NCI-H460 (cell line): ENCODE data around the gene RPL18. TPM values are rescaled to one million over a fixed set of nuclear protein-coding genes. Genes with fewer than 3 reads are reported as not detected.

Source experiments
- DNase-seq: peaks from one replicate; pipeline ENCODE4 v3.0.0-alpha.2; 2016; ENCODE audit warnings: low read depth; ENCODE audit errors: extremely low read depth
- total RNA-seq: library from RNA; depleted of rRNA; stranded (reverse); fragments of >200 nt; shearing (Covaris generic); gene quantifications from 2 replicates; pipeline ENCODE4 v1.2.3, GENCODE V29; 2014

Gene RPL18
- total RNA-seq, 1 experiment from 2014 or later, result 1,488 TPM

DNA sequence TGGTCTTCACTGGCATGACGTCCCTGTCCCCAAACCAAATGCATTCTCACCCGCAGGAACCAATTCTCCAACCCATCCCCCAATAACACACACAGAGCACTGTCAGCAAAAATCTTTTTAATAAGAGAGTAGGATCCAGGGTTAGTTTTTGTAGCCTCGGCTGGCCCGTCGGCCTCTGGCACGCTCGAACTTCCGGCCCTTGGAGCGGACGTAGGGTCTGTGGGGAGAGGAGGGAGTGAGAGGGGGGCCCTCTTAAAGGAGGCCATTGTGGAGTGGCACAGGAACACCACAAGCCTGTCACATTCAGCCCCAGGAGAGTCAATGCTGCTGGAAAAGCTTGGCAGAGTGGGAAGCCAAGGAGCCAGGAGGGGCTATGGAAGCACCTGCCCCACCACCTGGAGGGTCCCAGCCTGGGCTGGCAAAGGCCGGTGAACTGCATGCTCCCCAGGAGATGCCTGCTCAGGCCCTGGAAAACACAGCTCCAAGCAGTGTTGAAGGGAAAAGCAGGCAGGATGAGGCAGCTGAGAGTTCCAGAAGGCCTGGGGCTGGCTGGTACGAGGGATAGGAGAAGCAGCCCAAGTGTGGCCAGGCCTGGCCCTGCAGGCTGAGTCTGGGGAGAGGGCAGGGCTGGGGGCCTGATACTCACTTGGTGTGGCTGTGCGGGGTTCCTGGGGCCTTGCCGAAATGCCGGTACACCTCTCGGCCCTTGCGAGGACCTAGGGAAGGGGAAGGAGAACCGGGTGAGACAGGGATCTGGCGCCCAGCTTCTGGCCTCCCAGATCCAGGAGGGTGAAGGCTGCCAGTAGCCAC is 3.5 kb downstream of the RPL18 start:
- DNase-seq, result no peak

- DNase-seq, result no peak
Measured at GRCh38 chr19:48614436-48615230, 4.3 kb downstream of the RPL18 start, which contains the start of gene FAM83E. TSS of gene FAM83E (minus strand) at chr19:48615076. CDS start at chr19:48613372, 1,704 bp downstream.

DNA sequence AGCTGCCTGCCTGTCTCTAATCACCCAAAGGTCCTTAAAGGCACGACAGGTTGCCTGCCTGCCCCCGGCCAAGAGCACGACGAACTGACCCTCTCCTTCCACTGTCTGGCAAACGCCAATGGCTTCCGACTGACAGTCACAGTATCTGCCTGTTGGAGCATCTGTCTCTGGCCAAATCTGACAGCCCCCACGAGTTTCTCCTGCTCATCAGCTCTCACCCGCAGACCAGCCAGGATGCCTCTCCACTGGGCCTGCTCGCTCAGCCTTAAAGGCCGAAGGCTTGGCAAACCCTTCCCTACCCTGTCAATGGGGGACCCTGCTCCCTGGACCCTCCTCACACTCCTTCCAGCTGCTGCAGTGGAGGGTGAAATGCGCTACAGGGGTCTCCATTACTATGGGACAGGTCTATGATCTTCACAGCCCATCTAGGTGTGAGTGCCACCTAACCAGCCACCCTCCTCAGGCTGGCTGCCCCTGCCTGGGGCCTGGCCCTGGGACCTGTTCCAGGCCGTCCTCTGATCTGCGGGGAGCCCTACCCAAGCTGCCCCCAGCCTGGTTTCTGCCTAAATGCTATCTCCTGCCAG is 5.0 kb downstream of the RPL18 start:
- no peak for DNase-seq

- DNase-seq, result no peak
Measured at GRCh38 chr19:48613024-48613851, 5.7 kb downstream of the RPL18 start.

GRCh38 chr19:48611872-48612271 is 7.1 kb downstream of the RPL18 start:
- DNase-seq, result no peak

GRCh38 chr19:48609571-48610108 is 9.3 kb downstream of the RPL18 start:
- no peak for DNase-seq

DNA sequence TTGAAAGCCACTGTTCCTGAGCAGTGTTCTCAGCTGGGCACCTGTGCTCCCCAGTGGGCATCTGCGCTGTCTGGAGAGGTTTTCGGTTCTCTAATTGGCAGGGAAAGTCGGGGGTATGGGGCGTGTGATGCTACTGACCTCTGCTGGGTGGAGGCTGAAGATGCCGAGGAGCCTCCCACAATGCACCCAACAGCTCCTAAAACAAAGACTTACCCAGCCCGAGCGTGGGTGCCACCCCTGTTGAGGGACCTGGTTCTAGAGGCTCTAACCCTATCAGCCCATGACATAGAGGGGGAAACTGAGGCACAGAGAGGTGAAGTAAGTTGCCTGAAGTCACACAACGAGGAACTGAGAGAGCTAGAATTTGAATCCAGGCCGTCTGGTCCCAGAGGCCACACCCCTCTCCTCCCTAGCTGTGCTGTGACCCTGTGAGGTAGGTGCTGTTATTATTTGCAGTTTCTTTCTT is 10.1 kb downstream of the RPL18 start:
- DNase-seq, result peak; percentile 60

- no peak for DNase-seq
Measured at GRCh38 chr19:48607359-48607755, 11.6 kb downstream of the RPL18 start.

- no peak for DNase-seq
Measured at GRCh38 chr19:48606463-48607358, 12.3 kb downstream of the RPL18 start, which contains the start of gene SPACA4. TSS of gene SPACA4 (plus strand) at chr19:48606742. CDS start at chr19:48606979, 237 bp downstream.

- no peak for DNase-seq
Measured at GRCh38 chr19:48603850-48604249, 15.1 kb downstream of the RPL18 start.

DNA sequence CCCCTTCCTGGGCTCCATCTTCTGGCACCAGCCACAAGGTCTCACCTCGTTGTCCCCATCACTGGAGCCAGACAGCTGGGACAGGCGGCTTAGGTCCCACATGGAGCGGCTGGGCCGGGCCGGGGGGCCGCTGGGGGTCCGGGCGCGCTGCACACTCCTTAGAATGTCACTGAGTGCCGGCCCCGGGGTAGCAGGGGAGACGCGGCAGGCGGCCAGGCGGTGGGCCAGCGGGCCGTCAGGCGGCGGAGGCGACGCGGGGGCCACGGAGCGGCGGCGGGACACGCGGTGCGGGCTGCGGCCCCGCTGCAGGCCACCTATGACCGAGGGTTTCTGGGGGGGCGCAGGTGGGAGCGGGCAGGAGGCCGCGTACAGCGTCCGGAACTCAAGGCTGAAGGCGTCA is 15.5 kb downstream of the RPL18 start:
- DNase-seq, result no peak

GRCh38 chr19:48603001-48603400 is 16.0 kb downstream of the RPL18 start:
- no peak for DNase-seq

GRCh38 chr19:48600679-48601417 is 18.1 kb downstream of the RPL18 start:
- no peak for DNase-seq

- DNase-seq, result no peak
Measured at GRCh38 chr19:48598996-48599700, 19.8 kb downstream of the RPL18 start.

DNA sequence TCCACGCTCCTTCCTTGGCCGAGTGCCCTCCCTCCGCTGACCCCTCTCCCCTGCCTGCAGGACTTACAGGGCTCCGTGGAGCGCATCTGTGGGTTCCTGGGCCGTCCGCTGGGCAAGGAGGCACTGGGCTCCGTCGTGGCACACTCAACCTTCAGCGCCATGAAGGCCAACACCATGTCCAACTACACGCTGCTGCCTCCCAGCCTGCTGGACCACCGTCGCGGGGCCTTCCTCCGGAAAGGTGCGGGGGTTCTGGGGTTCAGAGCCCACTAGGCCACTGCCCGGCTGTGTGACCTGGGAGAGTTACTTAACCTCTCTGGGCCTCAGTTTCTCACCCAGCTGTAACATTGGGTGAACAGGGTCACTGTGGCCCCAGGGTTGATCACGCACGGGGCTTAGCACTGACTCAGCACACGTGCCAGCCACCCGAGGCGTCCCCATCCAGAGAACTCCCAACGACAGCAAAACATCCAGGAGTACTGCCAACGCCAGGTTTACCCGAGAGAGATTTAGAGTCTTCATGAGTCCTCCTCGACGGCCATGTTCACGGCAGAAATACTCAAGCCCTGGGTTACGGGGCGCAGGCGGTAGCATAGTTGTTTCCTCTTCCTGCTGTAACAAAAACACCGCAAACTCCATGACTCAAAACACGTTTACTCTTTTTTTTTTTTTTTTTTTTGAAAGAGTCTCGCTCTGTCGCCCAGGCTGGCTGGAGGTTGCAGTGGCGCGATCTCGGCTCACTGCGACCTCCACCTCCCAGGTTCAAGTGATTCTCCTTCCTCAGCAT is 22.1 kb downstream of the RPL18 start:
- DNase-seq, result no peak

GRCh38 chr19:48596237-48596636 is 22.7 kb downstream of the RPL18 start:
- DNase-seq, result no peak

DNA sequence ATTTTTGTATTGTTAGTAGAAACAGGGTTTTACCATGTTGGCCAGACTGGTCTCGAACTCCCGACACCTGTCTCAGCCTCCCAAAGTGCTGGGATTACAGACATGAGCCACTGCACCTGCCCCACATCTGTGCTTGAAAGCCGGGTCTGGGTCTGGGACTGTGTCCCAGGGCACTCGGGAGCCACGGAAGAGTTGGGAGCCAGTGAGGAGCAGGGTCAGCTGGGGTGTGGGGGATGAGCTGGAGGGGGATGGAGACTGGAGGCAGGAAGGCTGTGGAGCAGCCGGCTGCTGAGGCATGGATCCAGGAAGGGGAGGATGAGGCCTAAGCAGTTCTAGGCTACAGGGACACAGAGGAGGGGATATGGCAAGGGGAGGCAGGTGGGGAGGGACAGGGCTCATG is 23.1 kb downstream of the RPL18 start:
- DNase-seq, result no peak
